WTC11 (cell line): ENCODE results near the gene FXYD3. TPM values are rescaled to one million over a fixed set of nuclear protein-coding genes. Genes with fewer than 3 reads are reported as not detected.

Experiments used
- ATAC-seq: fragments of 200-7000 bp; cut with Tn5 transposase; 2 replicates; pipeline ENCODE4 v1.10.0; 2021; ENCODE audit warnings: mild to moderate bottlenecking, moderate library complexity
- CTCF ChIA-PET: fragments of 300-600 bp; sonication (Branson Sonifier 250); formaldehyde crosslinking; loops from one replicate; lab custom pipeline; 2021; ENCODE audit warnings: antibody characterized with exemption; lab: Charles Lee
- POLR2A ChIA-PET: fragments of 350-600 bp; sonication (Branson Sonifier 250); formaldehyde crosslinking; loops from one replicate; lab custom pipeline; 2021; ENCODE audit warnings: antibody characterized with exemption; lab: Charles Lee
- DNase-seq: peaks from one replicate; pipeline ENCODE4 v3.0.0; 2021; ENCODE audit warnings: low spot score
- H3K27ac Mint-ChIP-seq: 2 replicates; pipeline ENCODE4 v1.8.0; 2021; ENCODE audit warnings: mixed read lengths
- H3K27me3 Mint-ChIP-seq: 2 replicates; pipeline ENCODE4 v1.8.0; 2021; ENCODE audit warnings: low read depth, mild to moderate bottlenecking, moderate library complexity, mixed read lengths
- H3K36me3 Mint-ChIP-seq: 2 replicates; pipeline ENCODE4 v1.8.0; 2021; ENCODE audit warnings: mixed read lengths
- H3K4me1 Mint-ChIP-seq: 2 replicates; pipeline ENCODE4 v1.8.0; 2022; ENCODE audit warnings: mixed read lengths
- H3K4me3 Mint-ChIP-seq: 2 replicates; pipeline ENCODE4 v1.8.0; 2021; ENCODE audit warnings: mild to moderate bottlenecking, moderate library complexity, mixed read lengths
- H3K9me3 Mint-ChIP-seq: 2 replicates; pipeline ENCODE4 v1.8.0; 2021; ENCODE audit warnings: mixed read lengths
- AR ChIP-seq: fragments of 250-450 bp; sonication (Bioruptor Pico); IDR thresholded peaks from 2 replicates; pipeline ENCODE4 v1.9.0; 2021; ENCODE audit warnings: mild to moderate bottlenecking
- CTCF ChIP-seq: fragments of 200-600 bp; IDR thresholded peaks from 2 replicates; pipeline ENCODE4 v1.8.0; 2022; ENCODE audit warnings: antibody characterized with exemption
- E2F1 ChIP-seq: sonication (generic); formaldehyde crosslinking; IDR thresholded peaks from 2 replicates; pipeline ENCODE4 v1.8.0; 2022; ENCODE audit warnings: mild to moderate bottlenecking, missing genetic modification reagents
- FOXP1 ChIP-seq: sonication (generic); formaldehyde crosslinking; IDR thresholded peaks from 2 replicates; pipeline ENCODE4 v1.8.0; 2022; ENCODE audit warnings: missing genetic modification reagents, mild to moderate bottlenecking, moderate library complexity, borderline replicate concordance
- GRHL2 ChIP-seq: fragments of 250-450 bp; sonication (Bioruptor Pico); IDR thresholded peaks from 2 replicates; pipeline ENCODE4 v1.8.0; 2022; ENCODE audit warnings: mild to moderate bottlenecking, moderate library complexity; ENCODE audit not compliant: insufficient replicate concordance, severe bottlenecking
- HMGXB4 ChIP-seq: sonication (generic); formaldehyde crosslinking; IDR thresholded peaks from 2 replicates; pipeline ENCODE4 v1.8.1; 2023; ENCODE audit warnings: mild to moderate bottlenecking, moderate library complexity, missing genetic modification reagents
- KAT7 ChIP-seq: sonication (generic); formaldehyde crosslinking; IDR thresholded peaks from 2 replicates; pipeline ENCODE4 v1.8.1; 2023; ENCODE audit warnings: missing genetic modification reagents, mild to moderate bottlenecking, borderline replicate concordance
- NR3C1 ChIP-seq: sonication (generic); formaldehyde crosslinking; conservative IDR thresholded peaks from 2 replicates; pipeline ENCODE4 v1.8.1; 2023; ENCODE audit warnings: low read depth, mild to moderate bottlenecking, missing genetic modification reagents
- PRRX2 ChIP-seq: fragments of 250-450 bp; sonication (Bioruptor Pico); IDR thresholded peaks from 2 replicates; pipeline ENCODE4 v1.8.0; 2021; ENCODE audit warnings: mild to moderate bottlenecking
- RELA ChIP-seq: sonication (generic); formaldehyde crosslinking; IDR thresholded peaks from 2 replicates; pipeline ENCODE4 v1.8.1; 2022; ENCODE audit warnings: missing genetic modification reagents, mild to moderate bottlenecking, borderline replicate concordance
- RORB ChIP-seq: fragments of 250-450 bp; sonication (Bioruptor Pico); IDR thresholded peaks from 2 replicates; pipeline ENCODE4 v1.9.0; 2021; ENCODE audit warnings: mild to moderate bottlenecking
- SMAD4 ChIP-seq: sonication (generic); formaldehyde crosslinking; IDR thresholded peaks from 2 replicates; pipeline ENCODE4 v1.8.0; 2022; ENCODE audit warnings: mild to moderate bottlenecking, missing genetic modification reagents
- STAT6 ChIP-seq: sonication (generic); formaldehyde crosslinking; conservative IDR thresholded peaks from 2 replicates; pipeline ENCODE4 v1.8.1; 2023; ENCODE audit warnings: mild to moderate bottlenecking, low read depth, missing genetic modification reagents, moderate library complexity
- ZNF281 ChIP-seq: sonication (generic); formaldehyde crosslinking; IDR thresholded peaks from 2 replicates; pipeline ENCODE4 v1.8.0; 2023; ENCODE audit warnings: mild to moderate bottlenecking, missing genetic modification reagents
- total RNA-seq: library from RNA; stranded (reverse); gene quantifications from 3 replicates; pipeline ENCODE4 v1.2.3, GENCODE V29; 2021

FXYD3 gene
- total RNA-seq, 1 experiment from 2014 or later, result 1.8 TPM

- TF ChIP-seq AR, result no peak
- TF ChIP-seq E2F1, result no peak
- no peak for TF ChIP-seq RELA (CRISPR knock-in tag)
- no peak for TF ChIP-seq SMAD4 (CRISPR knock-in tag)
- no peak for TF ChIP-seq FOXP1
- TF ChIP-seq STAT6, result no peak
- TF ChIP-seq RORB, result no peak
- TF ChIP-seq NR3C1 (CRISPR knock-in tag), result no peak
Measured at GRCh38 chr19:35073516-35073915, 42.1 kb upstream of the FXYD3 start (continued).

- CTCF ChIA-PET, result interaction anchor here (1.3 kb wide), 1 partner anchor 18 kb away, joined by 6 read pairs; no protein-coding TSS in a partner anchor
- no peak for ATAC-seq
Measured at GRCh38 chr19:35073941-35074340, 41.7 kb upstream of the FXYD3 start.

GRCh38 chr19:35074426-35075201 is 41.0 kb upstream of the FXYD3 start:
- CTCF ChIA-PET, result interaction anchor here (1.3 kb wide), 1 partner anchor 19 kb away, joined by 6 read pairs; no protein-coding TSS in a partner anchor
- DNase-seq (no peak), ATAC-seq (peak; percentile 26; the same call in 1 of the 2 replicates)
- Mint-ChIP-seq H3K27ac (no peak overlapping the region), H3K27me3 (peaks cover 8% of the 10 kb centered on the region), H3K9me3 (0 out of 2 replicates have a peak, but pooled peaks cover 3% of the 10 kb centered on the region), H3K4me3 (no peak overlapping the region), H3K4me1 (peaks cover 7% of the 10 kb centered on the region), H3K36me3 (no peaks in the 10 kb centered on the region; the same call in 1 of the 2 replicates)
- POLR2A ChIA-PET, result no interaction called here
- TF ChIP-seq FOXP1 (no peak), ZNF281 (CRISPR knock-in tag) (no peak), GRHL2 (no peak), HMGXB4 (CRISPR knock-in tag) (no peak), KAT7 (CRISPR knock-in tag) (no peak), PRRX2 (CRISPR knock-in tag) (no peak)

More at GRCh38 chr19:35073941-35074340, 41.7 kb upstream of the FXYD3 start:
- Mint-ChIP-seq H3K9me3 (0 out of 2 replicates have a peak, but pooled peaks cover 3% of the 10 kb centered on the region), H3K27ac (no peak overlapping the region), H3K4me3 (no peak overlapping the region), H3K36me3 (no peaks in the 10 kb centered on the region; the same call in 1 of the 2 replicates), H3K4me1 (peaks cover 14% of the 10 kb centered on the region), H3K27me3 (peaks cover 8% of the 10 kb centered on the region)
- no peak for DNase-seq
- POLR2A ChIA-PET, result no interaction called here
- no peak for TF ChIP-seq CTCF
